Cardiac muscle cell (in vitro differentiated cells and primary cell): ENCODE results near the gene CFAP61. TPM values are rescaled to one million over a fixed set of nuclear protein-coding genes. Genes with fewer than 3 reads are reported as not detected.

Experiments
- DNase-seq, 2 donors: peaks; one replicate each; pipeline versions ENCODE4 v3.0.0 to v3.0.0-alpha.2; 2010 to 2017; ENCODE audit warnings: low read depth in 1 of 2, low spot score in 1 of 2
- H3K27ac ChIP-seq: fragments of 200-600 bp; sonication (generic); 2 replicates; pipeline ENCODE4 v1.5.1; 2016
- H3K27me3 ChIP-seq: fragments of 200-600 bp; sonication (generic); 2 replicates; pipeline ENCODE4 v1.6.0; 2016; ENCODE audit warnings: control low read depth
- H3K36me3 ChIP-seq: fragments of 200-600 bp; sonication (generic); 2 replicates; pipeline ENCODE4 v1.5.1; 2016; ENCODE audit warnings: control low read depth
- H3K4me1 ChIP-seq: fragments of 200-600 bp; sonication (generic); 2 replicates; pipeline ENCODE4 v1.8.1; 2017; ENCODE audit warnings: low read depth, mild to moderate bottlenecking, mixed run types
- H3K4me3 ChIP-seq: fragments of 200-600 bp; sonication (generic); 2 replicates; pipeline ENCODE4 v1.5.1; 2016; ENCODE audit warnings: mild to moderate bottlenecking
- H3K9me3 ChIP-seq: fragments of 200-600 bp; sonication (generic); 2 replicates; pipeline ENCODE4 v1.5.1; 2017; ENCODE audit warnings: low read depth, mild to moderate bottlenecking, control low read depth
- polyA plus RNA-seq: library from polyadenylated mRNA; unstranded; fragments of >200 nt; fragmentation: Nextera tagmentation; extraction: Ambion mirVana; gene quantifications from 2 replicates; pipeline ENCODE4 v1.2.1, GENCODE V29; 2016
- total RNA-seq: library from RNA; depleted of rRNA; stranded (reverse); fragments of >200 nt; gene quantifications from 2 replicates; pipeline ENCODE4 v1.2.3, GENCODE V29; 2016
- TF ChIP-seq, protein P1 (sequence below): IDR thresholded peaks from 2 replicates; pipeline ENCODE4 v1.5.1; 2012; ENCODE audit warnings: low read depth, mild to moderate bottlenecking, low read length

Gene CFAP61
- total and polyA plus RNA-seq, 2 experiments from 2014 or later, result 0.44 TPM; not detected in 1

DNA sequence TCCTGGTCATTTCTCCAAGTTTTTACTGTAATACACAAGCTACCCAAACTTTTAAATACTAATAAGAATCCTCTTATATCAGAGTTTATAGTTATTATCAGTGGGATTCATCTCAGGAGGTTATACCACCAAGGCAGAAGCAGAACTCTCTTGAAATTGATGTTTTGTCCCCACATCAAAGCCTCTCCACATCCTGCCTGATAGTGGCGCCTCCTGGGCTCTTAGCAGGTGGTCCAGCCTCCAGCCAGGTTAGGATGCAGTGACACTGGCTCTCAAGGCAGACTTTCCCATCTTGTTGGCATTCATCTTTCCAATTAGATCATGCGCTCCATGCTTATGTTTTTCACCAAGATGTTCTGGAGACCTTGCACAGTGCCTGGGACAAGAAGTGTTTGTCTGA lies 233.7 kb downstream of the CFAP61 start:
- H3K4me1 ChIP-seq, result no peaks in the 10 kb centered on the region
- H3K9me3 ChIP-seq, result no peaks in the 10 kb centered on the region
- TF ChIP-seq, protein P1, sequence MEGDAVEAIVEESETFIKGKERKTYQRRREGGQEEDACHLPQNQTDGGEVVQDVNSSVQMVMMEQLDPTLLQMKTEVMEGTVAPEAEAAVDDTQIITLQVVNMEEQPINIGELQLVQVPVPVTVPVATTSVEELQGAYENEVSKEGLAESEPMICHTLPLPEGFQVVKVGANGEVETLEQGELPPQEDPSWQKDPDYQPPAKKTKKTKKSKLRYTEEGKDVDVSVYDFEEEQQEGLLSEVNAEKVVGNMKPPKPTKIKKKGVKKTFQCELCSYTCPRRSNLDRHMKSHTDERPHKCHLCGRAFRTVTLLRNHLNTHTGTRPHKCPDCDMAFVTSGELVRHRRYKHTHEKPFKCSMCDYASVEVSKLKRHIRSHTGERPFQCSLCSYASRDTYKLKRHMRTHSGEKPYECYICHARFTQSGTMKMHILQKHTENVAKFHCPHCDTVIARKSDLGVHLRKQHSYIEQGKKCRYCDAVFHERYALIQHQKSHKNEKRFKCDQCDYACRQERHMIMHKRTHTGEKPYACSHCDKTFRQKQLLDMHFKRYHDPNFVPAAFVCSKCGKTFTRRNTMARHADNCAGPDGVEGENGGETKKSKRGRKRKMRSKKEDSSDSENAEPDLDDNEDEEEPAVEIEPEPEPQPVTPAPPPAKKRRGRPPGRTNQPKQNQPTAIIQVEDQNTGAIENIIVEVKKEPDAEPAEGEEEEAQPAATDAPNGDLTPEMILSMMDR, result no peak
- H3K36me3 ChIP-seq, result no peaks in the 10 kb centered on the region
- no peak overlapping the region for H3K4me3 ChIP-seq
- DNase-seq, result no peak
- no peaks in the 10 kb centered on the region for H3K27me3 ChIP-seq
- no peak overlapping the region for H3K27ac ChIP-seq

DNA sequence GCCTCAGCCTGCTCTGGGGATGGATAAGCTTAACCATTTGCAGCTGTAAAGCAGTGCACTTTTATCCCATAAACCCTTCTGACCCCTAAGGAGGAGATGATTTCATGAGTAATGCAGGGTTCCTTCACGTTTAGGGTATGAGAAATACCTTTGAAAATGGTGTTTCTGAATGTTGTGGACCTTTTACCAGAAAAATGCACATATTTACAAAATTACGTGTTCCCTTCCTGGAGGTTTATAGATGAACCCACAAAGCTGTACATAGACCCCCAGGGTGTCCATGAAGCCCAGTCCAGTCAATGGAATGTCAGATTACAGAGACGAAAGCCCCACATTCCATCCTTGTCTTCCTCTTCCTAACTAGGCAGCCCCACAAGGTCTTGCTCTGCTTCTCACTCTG lies 237.0 kb downstream of the CFAP61 start:
- TF ChIP-seq, protein P1, result no peak
- no peaks in the 10 kb centered on the region for H3K4me1 ChIP-seq
- no peaks in the 10 kb centered on the region for H3K27me3 ChIP-seq
- no peaks in the 10 kb centered on the region for H3K36me3 ChIP-seq
- H3K4me3 ChIP-seq, result no peak overlapping the region
- no peaks in the 10 kb centered on the region for H3K9me3 ChIP-seq
- no peak for DNase-seq
- no peak overlapping the region for H3K27ac ChIP-seq

DNA sequence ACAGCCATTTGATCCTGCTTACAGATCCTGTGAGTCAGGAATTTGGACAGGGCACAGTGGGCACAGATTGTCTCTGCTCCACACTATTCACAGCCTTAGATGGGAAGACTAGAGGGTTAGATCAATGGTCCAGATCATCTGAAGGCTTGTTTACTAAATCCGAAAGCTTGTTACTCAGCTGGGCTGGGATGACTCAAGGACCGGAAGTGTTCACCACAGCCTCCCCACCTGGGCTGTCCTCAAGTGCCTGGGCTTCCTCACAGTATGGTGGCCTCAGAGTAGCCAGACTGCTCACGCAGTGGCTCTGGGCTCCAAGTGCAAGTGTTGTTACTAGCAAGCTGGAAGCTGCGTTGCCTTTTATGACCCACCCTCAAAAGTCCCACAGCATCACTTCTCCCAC lies 240.1 kb downstream of the CFAP61 start:
- TF ChIP-seq, protein P1, result no peak
- H3K9me3 ChIP-seq, result no peaks in the 10 kb centered on the region
- H3K4me1 ChIP-seq, result no peaks in the 10 kb centered on the region
- H3K27me3 ChIP-seq, result no peaks in the 10 kb centered on the region
- H3K36me3 ChIP-seq, result no peaks in the 10 kb centered on the region
- H3K27ac ChIP-seq, result no peak overlapping the region
- H3K4me3 ChIP-seq, result no peak overlapping the region
- no peak for DNase-seq

DNA sequence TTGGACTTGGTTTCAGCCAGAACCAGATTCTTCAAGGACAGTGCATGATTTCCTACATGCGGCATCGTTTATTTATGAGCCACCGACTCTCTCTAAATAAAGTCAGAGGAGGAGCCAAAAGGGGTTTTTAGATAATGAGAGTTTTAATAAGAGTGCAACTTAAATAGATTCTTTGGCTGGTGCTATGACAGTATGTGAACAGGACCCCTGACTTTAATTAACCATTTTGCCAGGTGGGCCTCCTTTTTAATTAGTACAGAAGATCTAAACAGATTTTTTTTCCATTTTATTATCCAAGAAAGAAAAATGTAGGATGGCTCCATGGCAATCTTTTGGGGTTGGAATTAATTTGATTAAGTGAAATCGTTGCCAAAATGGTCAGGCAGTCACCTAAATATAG lies 240.8 kb downstream of the CFAP61 start:
- Histone ChIP-seq H3K36me3 (no peaks in the 10 kb centered on the region), H3K4me3 (no peak overlapping the region), H3K9me3 (no peaks in the 10 kb centered on the region), H3K4me1 (no peaks in the 10 kb centered on the region), H3K27me3 (no peaks in the 10 kb centered on the region), H3K27ac (no peak overlapping the region)
- DNase-seq, result no peak
- TF ChIP-seq, protein P1, result no peak

DNA sequence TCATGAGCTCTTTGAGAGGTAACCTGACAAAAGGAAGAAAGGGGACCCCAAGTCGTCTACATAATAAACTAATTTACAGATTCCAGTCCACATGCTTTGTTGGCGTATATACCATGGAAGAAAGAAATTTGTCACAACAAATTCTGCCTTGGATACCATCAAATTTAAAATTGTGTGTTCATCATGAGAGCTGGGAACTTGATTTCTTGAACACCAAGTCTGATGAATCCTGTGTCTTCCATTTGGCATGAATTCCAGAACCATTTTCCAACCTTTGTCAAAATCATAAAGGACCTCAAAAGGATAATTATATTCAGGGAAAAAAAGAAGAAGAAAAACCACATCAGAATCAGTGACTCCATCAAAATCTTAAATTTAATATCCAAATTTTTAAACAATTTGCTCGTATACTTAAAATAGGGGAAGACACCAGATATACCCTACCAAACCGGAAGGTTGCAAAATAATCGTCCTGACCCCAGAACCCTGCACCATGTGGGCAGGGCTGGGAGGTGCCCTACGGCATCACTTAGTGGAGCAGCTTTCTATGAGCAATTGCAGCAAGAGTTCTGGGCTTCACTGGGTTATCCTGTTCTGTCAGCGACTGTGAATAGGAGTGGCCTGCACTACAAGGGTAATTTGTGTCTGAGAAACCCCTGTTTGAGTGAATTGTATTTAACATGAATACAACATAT lies 241.5 kb downstream of the CFAP61 start:
- Histone ChIP-seq H3K27me3 (no peaks in the 10 kb centered on the region), H3K27ac (no peak overlapping the region), H3K36me3 (no peaks in the 10 kb centered on the region), H3K9me3 (no peaks in the 10 kb centered on the region), H3K4me3 (no peak overlapping the region), H3K4me1 (no peaks in the 10 kb centered on the region)
- DNase-seq, result no peak
- TF ChIP-seq, protein P1, result no peak
